ENCODE results near the gene CROCC2. TPM values are rescaled to one million over a fixed set of nuclear protein-coding genes. Genes with fewer than 3 reads are reported as not detected.

CROCC2 gene
- total RNA-seq, 1 donor from 2014 or later = not detected

DNA sequence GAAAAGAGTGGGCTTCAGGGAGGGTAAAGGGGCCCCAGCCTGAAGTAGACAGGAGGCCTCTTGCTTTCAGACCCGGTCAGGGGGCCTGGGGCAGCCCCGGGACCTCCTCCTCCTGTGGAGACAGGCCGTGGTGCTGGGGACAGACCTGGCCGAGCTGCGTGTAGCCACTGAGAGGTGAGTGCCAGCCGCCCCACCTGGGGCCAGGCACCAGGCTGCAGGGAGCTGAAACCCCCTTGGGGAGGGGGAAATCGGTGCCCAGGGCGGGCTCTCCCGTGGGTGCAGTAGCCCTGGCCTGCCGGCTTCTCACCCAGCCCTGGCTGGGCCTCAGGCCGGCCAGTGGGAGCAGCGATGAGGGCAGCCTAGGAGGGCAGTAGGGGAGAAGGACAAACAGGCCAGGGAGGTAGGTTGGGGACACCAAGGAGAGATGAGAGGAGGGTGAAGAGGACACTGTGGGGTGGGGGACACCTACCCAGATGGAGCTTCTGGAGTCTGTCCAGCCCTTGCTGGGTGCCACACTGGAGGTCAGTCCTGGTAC lies 24.0 kb downstream of the CROCC2 start:
- no peak for DNase-seq (ENCODE audit: low spot score)
- Mint-ChIP-seq H3K4me3 (ENCODE audit: unreplicated experiment) (no peak overlapping the region), H3K36me3 (ENCODE audit: low read depth, unreplicated experiment) (peaks cover 10% of the 10 kb centered on the region), H3K4me1 (ENCODE audit: unreplicated experiment) (no peaks in the 10 kb centered on the region), H3K27ac (ENCODE audit: unreplicated experiment) (no peak overlapping the region), H3K9me3 (ENCODE audit: unreplicated experiment) (no peaks in the 10 kb centered on the region), H3K27me3 (ENCODE audit: unreplicated experiment) (peaks cover 18% of the 10 kb centered on the region)
- TF ChIP-seq, protein P1, sequence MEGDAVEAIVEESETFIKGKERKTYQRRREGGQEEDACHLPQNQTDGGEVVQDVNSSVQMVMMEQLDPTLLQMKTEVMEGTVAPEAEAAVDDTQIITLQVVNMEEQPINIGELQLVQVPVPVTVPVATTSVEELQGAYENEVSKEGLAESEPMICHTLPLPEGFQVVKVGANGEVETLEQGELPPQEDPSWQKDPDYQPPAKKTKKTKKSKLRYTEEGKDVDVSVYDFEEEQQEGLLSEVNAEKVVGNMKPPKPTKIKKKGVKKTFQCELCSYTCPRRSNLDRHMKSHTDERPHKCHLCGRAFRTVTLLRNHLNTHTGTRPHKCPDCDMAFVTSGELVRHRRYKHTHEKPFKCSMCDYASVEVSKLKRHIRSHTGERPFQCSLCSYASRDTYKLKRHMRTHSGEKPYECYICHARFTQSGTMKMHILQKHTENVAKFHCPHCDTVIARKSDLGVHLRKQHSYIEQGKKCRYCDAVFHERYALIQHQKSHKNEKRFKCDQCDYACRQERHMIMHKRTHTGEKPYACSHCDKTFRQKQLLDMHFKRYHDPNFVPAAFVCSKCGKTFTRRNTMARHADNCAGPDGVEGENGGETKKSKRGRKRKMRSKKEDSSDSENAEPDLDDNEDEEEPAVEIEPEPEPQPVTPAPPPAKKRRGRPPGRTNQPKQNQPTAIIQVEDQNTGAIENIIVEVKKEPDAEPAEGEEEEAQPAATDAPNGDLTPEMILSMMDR (IDR thresholded peaks at IDR 0.05; ENCODE audit: unreplicated experiment) = no peak

DNA sequence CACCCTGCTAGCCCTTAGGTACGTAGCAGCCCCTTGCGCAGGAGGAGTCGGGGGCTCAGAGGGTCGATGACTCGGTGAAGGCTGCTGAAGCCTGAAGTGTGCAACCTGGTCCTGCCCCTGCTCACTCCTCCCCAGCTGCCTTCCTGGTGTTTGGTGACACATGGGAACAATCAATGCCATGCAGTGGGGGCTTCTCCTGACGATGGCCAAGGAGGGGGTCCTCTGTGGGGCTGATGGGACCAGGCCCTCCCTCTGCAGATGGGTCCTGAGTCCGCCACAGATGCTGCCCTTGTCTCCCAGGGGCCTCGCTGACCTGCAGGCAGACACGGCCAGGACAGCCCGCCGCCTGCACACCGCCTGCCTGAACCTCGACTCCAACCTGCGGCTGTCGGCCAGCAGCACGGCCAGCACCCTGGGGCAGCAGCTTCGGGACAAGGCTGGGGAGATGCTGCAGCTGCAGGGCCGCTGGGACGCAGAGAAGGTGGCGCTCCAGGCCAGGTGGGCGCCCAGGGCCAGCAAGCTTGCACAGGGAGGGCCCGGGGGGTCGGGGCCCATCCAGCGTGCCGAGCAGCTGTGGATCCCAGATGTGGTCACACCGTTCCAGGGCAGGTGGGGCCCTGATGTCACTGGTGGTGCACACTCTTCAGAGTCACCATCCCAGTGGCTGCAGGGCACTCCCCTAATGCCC lies 24.6 kb downstream of the CROCC2 start:
- Mint-ChIP-seq H3K4me3 (ENCODE audit: unreplicated experiment) (no peak overlapping the region), H3K27me3 (ENCODE audit: unreplicated experiment) (peaks cover 18% of the 10 kb centered on the region), H3K36me3 (ENCODE audit: low read depth, unreplicated experiment) (peaks cover 11% of the 10 kb centered on the region), H3K27ac (ENCODE audit: unreplicated experiment) (no peak overlapping the region), H3K9me3 (ENCODE audit: unreplicated experiment) (no peaks in the 10 kb centered on the region), H3K4me1 (ENCODE audit: unreplicated experiment) (no peaks in the 10 kb centered on the region)
- DNase-seq (ENCODE audit: low spot score) = no peak
- TF ChIP-seq, protein P1 (IDR thresholded peaks at IDR 0.05; ENCODE audit: unreplicated experiment) = no peak

DNA sequence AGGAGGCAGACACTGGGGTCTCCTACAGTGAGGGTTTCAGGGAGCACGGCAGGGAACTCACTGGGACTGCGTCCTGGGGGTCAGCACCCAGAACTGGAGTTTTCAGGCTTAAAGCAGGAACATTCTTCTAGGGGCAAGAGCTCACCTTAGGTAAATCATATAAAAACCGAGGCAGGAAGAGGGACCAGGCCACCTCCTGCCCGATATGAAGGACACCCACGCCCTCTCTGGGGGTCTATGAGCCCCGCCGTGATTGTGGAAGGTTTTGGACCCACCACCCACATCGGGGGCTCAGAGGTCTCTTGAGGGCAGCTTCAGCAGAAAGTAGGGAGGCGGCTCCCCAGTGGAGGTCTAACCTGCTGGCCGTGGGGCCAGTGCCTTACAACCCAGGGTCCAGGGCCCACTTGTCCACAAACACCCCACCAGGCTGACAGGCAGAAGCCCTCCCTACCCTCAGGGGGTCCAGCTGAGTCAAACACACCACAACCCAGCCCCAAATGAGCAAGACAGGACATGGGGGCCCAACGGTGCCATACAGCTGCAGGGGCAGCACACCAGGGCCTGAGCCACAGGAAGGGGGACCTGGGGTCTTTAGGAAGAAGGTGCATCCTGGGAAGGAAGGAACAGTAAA lies 25.3 kb downstream of the CROCC2 start:
- TF ChIP-seq, protein P1 (IDR thresholded peaks at IDR 0.05; ENCODE audit: unreplicated experiment) = no peak
- no peaks in the 10 kb centered on the region for H3K9me3 Mint-ChIP-seq (ENCODE audit: unreplicated experiment)
- H3K4me1 Mint-ChIP-seq (ENCODE audit: unreplicated experiment) = no peaks in the 10 kb centered on the region
- H3K4me3 Mint-ChIP-seq (ENCODE audit: unreplicated experiment) = no peak overlapping the region
- DNase-seq (ENCODE audit: low spot score) = no peak
- H3K27ac Mint-ChIP-seq (ENCODE audit: unreplicated experiment) = no peak overlapping the region
- peaks cover 23% of the 10 kb centered on the region for H3K27me3 Mint-ChIP-seq (ENCODE audit: unreplicated experiment)
- peaks cover 15% of the 10 kb centered on the region for H3K36me3 Mint-ChIP-seq (ENCODE audit: low read depth, unreplicated experiment)

DNA sequence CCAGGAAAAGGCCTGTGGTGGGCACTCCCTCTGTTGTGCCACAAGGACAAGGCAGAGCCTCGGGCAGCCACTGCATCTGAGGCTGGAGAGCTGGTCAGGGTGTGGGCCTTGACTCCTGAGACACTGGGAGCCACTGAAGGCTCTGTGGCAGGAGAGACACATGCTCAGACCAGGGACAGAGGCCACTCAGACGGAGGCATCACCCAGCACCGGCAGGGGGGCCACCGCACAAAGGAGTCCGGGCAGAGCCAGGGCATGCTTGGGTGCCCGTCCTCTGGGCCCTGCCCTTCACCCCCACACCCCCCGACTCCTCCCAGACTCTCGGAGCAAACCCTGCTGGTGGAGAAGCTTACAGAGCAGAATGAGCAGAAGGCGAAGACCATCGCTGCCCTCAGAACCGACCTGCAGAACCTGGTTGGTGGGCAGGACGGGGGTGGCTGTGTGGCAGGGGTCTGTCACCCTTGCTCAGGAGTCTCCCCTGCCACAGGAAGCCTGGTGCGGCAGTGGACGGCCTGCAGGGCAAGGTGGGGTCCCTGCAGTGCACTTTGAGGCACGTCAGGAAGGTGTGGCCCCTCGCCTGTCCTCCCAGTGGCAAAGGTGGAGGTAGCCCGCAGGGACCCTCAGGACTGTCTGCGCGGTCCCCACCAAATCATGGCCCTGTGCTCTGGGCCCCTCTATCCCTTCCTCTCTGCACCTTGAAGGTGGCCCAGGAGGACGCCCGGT lies 26.0 kb downstream of the CROCC2 start:
- Mint-ChIP-seq H3K27ac (ENCODE audit: unreplicated experiment) (no peak overlapping the region), H3K4me1 (ENCODE audit: unreplicated experiment) (no peaks in the 10 kb centered on the region), H3K36me3 (ENCODE audit: low read depth, unreplicated experiment) (peaks cover 12% of the 10 kb centered on the region), H3K27me3 (ENCODE audit: unreplicated experiment) (peaks cover 21% of the 10 kb centered on the region), H3K4me3 (ENCODE audit: unreplicated experiment) (no peak overlapping the region), H3K9me3 (ENCODE audit: unreplicated experiment) (no peaks in the 10 kb centered on the region)
- no peak for DNase-seq (ENCODE audit: low spot score)
- TF ChIP-seq, protein P1 (IDR thresholded peaks at IDR 0.05; ENCODE audit: unreplicated experiment) = no peak
